Progenitor cell of endocrine pancreas (in vitro differentiated cells): ENCODE measurements around the gene METTL4. TPM values are rescaled to one million over a fixed set of nuclear protein-coding genes. Genes with fewer than 3 reads are reported as not detected.
A peak's percentile ranks its signal among the peaks of the same experiment; 100 is the strongest.

Experiments used
- DNase-seq: peaks from one replicate; pipeline ENCODE4 v3.0.0; 2021; ENCODE audit warnings: low spot score; ENCODE audit not compliant: unreplicated experiment
- H3K27ac Mint-ChIP-seq: 2 replicates; pipeline ENCODE4 v1.8.0; 2021; ENCODE audit warnings: mild to moderate bottlenecking, moderate library complexity, mixed read lengths
- H3K27me3 Mint-ChIP-seq: 2 replicates; pipeline ENCODE4 v1.8.0; 2021; ENCODE audit warnings: mixed read lengths
- H3K36me3 Mint-ChIP-seq: 2 replicates; pipeline ENCODE4 v1.8.0; 2022; ENCODE audit warnings: mixed read lengths; ENCODE audit not compliant: insufficient read depth
- H3K4me1 Mint-ChIP-seq: 2 replicates; pipeline ENCODE4 v1.8.0; 2021; ENCODE audit warnings: low read depth, mixed read lengths
- H3K4me3 Mint-ChIP-seq: 2 replicates; pipeline ENCODE4 v1.8.0; 2021; ENCODE audit warnings: low read depth, mild to moderate bottlenecking, moderate library complexity, mixed read lengths
- H3K9me3 Mint-ChIP-seq: 2 replicates; pipeline ENCODE4 v1.8.0; 2021; ENCODE audit warnings: low read depth, mixed read lengths
- CTCF ChIP-seq: fragments of 200-600 bp; sonication (generic); IDR thresholded peaks from one replicate; pipeline ENCODE4 v1.5.0; 2021; ENCODE audit warnings: antibody characterized with exemption, mild to moderate bottlenecking; ENCODE audit not compliant: unreplicated experiment
- total RNA-seq: library from RNA; stranded (reverse); gene quantifications from 2 replicates; pipeline ENCODE4 v1.2.1, GENCODE V29; 2021

Gene METTL4
- total RNA-seq, 1 donor from 2014 or later, result 11.2 TPM

- Mint-ChIP-seq H3K4me3 (no peak overlapping the region), H3K4me1 (peaks cover 4% of the 10 kb centered on the region), H3K27ac (no peak overlapping the region), H3K9me3 (no peaks in the 10 kb centered on the region), H3K36me3 (peaks cover 10% of the 10 kb centered on the region), H3K27me3 (no peaks in the 10 kb centered on the region)
- no peak for DNase-seq
- TF ChIP-seq CTCF, result no peak
Observed at GRCh38 chr18:2590303-2590702, 19.0 kb upstream of the METTL4 start.

GRCh38 chr18:2589345-2590068 is 18.2 kb upstream of the METTL4 start:
- Mint-ChIP-seq H3K36me3 (peaks cover 8% of the 10 kb centered on the region), H3K27me3 (no peaks in the 10 kb centered on the region), H3K27ac (no peak overlapping the region), H3K4me3 (no peak overlapping the region), H3K9me3 (no peaks in the 10 kb centered on the region), H3K4me1 (peaks cover 4% of the 10 kb centered on the region)
- TF ChIP-seq CTCF, result no peak
- no peak for DNase-seq

GRCh38 chr18:2588666-2589344 is 17.5 kb upstream of the METTL4 start:
- DNase-seq, result no peak
- Mint-ChIP-seq H3K4me3 (no peak overlapping the region), H3K4me1 (peaks cover 4% of the 10 kb centered on the region), H3K27ac (peak overlapping the region; percentile 38), H3K36me3 (peaks cover 7% of the 10 kb centered on the region), H3K27me3 (no peaks in the 10 kb centered on the region), H3K9me3 (no peaks in the 10 kb centered on the region)
- no peak for TF ChIP-seq CTCF

- DNase-seq, result no peak
- Mint-ChIP-seq H3K4me3 (no peak overlapping the region), H3K4me1 (peaks cover 4% of the 10 kb centered on the region), H3K36me3 (peaks cover 7% of the 10 kb centered on the region), H3K9me3 (no peaks in the 10 kb centered on the region), H3K27me3 (no peaks in the 10 kb centered on the region), H3K27ac (no peak overlapping the region)
- TF ChIP-seq CTCF, result no peak
Observed at GRCh38 chr18:2587788-2588187, 16.5 kb upstream of the METTL4 start.

GRCh38 chr18:2573408-2573807 is 2.1 kb upstream of the METTL4 start:
- H3K9me3 Mint-ChIP-seq, result no peaks in the 10 kb centered on the region
- no peak for TF ChIP-seq CTCF
- no peak for DNase-seq
- H3K4me3 Mint-ChIP-seq, result peak overlapping the region; percentile 94
- peaks cover 28% of the 10 kb centered on the region for H3K4me1 Mint-ChIP-seq
- H3K27me3 Mint-ChIP-seq, result no peaks in the 10 kb centered on the region
- H3K36me3 Mint-ChIP-seq, result peaks cover 6% of the 10 kb centered on the region
- no peak overlapping the region for H3K27ac Mint-ChIP-seq
